ENCODE results near the gene FHL2. TPM values are rescaled to one million over a fixed set of nuclear protein-coding genes. Genes with fewer than 3 reads are reported as not detected.

Gene FHL2
- total and polyA plus RNA-seq, 9 of the 15 experiments (the other 6 are each of a cell fraction or from before 2014, with no cell fraction given): 7.5 to 33.1 (median 23.9) TPM

DNA sequence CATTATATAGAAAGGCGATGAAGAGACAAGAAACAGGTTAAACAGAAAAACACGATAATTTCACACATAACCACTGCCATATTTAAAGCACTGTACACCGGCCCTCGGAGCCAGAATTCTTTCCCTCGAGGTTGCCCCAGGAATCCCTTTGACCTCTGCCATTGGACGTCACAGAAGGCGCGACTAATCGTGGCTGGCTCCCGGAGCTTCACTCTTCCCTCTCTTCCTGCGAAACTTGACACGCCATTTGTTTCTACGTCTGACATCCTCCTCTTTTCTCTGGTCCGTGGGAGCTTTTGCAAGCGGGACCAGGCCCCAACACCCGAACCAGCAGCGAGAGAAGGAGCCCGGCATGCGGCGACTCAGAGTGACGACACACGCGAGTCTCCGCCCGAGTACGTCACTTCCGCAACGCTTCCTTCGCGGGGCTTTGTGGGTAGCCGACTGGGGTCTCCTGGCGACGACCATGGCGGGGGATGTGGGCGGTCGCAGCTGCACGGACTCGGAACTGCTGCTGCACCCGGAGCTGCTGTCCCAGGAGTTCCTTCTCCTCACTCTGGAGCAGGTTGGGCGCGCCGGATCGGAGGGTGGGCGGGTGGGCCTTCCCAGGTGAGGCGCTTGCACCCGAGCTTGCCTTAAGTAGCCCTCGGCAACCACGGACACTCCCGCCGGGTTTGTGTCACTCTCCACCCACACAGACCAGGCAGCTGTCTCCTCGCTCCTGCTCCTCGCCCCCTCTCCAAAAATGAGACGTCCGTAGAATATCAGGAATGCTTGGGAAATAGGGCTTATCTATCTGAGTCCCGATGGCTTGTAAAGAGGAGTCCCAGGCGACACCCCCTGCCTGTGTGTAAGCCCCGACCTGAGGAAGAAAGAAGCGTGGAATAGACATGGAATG is 61.5 kb downstream of the FHL2 start, which contains the start of gene C2orf49 (continued):
- TF ChIP-seq, protein P1, sequence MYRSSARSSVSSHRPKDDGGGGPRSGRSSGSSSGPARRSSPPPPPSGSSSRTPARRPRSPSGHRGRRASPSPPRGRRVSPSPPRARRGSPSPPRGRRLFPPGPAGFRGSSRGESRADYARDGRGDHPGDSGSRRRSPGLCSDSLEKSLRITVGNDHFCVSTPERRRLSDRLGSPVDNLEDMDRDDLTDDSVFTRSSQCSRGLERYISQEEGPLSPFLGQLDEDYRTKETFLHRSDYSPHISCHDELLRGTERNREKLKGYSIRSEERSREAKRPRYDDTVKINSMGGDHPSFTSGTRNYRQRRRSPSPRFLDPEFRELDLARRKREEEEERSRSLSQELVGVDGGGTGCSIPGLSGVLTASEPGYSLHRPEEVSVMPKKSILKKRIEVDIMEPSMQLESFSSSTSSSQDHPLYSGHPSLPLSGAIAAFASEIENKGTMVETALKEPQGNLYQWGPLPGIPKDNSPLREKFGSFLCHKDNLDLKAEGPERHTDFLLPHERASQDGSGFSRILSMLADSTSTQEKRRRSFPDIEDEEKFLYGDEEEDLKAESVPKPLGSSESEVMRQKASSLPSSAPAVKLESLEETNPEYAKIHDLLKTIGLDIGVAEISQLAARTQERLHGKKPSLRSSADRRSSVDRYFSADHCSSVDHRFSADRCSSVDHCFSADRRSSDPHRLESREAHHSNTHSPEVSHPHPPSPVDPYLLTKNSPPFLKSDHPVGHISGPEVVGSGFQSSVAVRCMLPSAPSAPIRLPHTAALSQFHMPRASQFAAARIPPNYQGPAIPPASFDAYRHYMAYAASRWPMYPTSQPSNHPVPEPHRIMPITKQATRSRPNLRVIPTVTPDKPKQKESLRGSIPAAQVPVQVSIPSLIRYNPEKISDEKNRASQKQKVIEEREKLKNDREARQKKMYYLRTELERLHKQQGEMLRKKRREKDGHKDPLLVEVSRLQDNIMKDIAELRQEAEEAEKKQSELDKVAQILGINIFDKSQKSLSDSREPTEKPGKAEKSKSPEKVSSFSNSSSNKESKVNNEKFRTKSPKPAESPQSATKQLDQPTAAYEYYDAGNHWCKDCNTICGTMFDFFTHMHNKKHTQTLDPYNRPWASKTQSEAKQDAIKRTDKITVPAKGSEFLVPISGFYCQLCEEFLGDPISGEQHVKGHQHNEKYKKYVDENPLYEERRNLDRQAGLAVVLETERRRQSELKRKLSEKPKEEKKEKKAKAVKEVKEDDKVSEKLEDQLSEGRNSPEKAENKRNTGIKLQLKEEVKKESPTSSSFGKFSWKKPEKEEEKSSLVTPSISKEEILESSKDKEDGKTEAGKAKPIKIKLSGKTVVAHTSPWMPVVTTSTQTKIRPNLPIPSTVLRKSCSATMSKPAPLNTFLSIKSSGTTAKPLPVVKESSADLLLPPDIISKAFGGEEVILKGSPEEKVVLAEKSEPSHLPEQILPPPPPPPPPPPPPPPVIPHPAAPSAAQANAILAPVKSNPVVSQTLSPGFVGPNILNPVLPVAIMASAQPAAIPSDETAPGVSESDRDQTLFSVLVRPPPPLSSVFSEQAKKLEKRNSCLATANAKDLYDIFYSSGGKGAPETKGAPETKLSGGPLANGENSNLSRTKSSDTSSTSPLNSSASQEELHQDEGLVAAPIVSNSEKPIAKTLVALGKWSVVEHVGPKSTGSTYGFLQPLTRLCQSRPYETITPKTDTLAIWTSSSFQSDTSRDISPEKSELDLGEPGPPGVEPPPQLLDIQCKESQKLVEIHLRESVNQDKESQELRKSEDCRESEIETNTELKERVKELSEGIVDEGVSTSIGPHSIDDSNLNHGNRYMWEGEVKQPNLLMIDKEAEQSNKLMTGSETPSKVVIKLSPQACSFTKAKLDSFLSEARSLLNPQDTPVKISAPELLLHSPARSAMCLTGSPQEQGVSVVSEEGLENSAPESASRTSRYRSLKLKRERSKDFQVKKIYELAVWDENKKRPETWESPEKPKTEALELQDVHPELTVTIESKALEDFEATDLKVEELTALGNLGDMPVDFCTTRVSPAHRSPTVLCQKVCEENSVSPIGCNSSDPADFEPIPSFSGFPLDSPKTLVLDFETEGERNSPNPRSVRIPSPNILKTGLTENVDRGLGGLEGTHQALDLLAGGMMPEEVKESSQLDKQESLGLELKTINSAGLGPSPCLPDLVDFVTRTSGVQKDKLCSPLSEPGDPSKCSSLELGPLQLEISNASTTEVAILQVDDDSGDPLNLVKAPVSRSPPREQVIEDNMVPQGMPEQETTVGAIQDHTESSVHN (IDR thresholded peaks at IDR 0.05; ENCODE audit: borderline replicate concordance in 1 of 2, low read depth in 1 of 2): no peak
- TF ChIP-seq L3MBTL2 (IDR thresholded peaks at IDR 0.05): peak; percentile 62; the same call in 1 of the 2 replicates
- TF ChIP-seq ASH1L (IDR thresholded peaks at IDR 0.05; ENCODE audit: borderline replicate concordance, low read depth, partially characterized antibody): peak; percentile 20
- TF ChIP-seq STAT5A (IDR thresholded peaks at IDR 0.05; ENCODE audit: borderline replicate concordance, low read length): no peak
- 0 out of 2 replicates have a peak, but pooled peaks have one; percentile 76 for TF ChIP-seq ZNF197 (CRISPR knock-in tag; IDR thresholded peaks at IDR 0.05; ENCODE audit: low read depth)
- peak; percentile 54; the same call in 1 of the 2 replicates for TF ChIP-seq DMBX1 (CRISPR knock-in tag; IDR thresholded peaks at IDR 0.05; ENCODE audit: borderline replicate concordance)
- no peak for TF ChIP-seq KDM2B (CRISPR knock-in tag; IDR thresholded peaks at IDR 0.05)
- no peak for TF ChIP-seq MTF1 (CRISPR knock-in tag; IDR thresholded peaks at IDR 0.05; ENCODE audit: borderline replicate concordance)
- peak; percentile 93 for TF ChIP-seq CXXC5 (CRISPR knock-in tag; IDR thresholded peaks at IDR 0.05)
- TF ChIP-seq, protein P2, sequence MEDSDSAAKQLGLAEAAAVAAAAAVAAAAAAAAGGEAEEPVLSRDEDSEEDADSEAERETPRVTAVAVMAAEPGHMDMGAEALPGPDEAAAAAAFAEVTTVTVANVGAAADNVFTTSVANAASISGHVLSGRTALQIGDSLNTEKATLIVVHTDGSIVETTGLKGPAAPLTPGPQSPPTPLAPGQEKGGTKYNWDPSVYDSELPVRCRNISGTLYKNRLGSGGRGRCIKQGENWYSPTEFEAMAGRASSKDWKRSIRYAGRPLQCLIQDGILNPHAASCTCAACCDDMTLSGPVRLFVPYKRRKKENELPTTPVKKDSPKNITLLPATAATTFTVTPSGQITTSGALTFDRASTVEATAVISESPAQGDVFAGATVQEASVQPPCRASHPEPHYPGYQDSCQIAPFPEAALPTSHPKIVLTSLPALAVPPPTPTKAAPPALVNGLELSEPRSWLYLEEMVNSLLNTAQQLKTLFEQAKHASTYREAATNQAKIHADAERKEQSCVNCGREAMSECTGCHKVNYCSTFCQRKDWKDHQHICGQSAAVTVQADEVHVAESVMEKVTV (CRISPR knock-in tag; IDR thresholded peaks at IDR 0.05): 0 out of 2 replicates have a peak, but pooled peaks have one; percentile 13
- TF ChIP-seq PHF21A (IDR thresholded peaks at IDR 0.05; ENCODE audit: borderline replicate concordance, low read depth): no peak
- TF ChIP-seq RBBP5 (IDR thresholded peaks at IDR 0.05; ENCODE audit: borderline replicate concordance, insufficient read depth, low read length, poor library complexity, severe bottlenecking): peak; percentile 96
- TF ChIP-seq, protein P3, sequence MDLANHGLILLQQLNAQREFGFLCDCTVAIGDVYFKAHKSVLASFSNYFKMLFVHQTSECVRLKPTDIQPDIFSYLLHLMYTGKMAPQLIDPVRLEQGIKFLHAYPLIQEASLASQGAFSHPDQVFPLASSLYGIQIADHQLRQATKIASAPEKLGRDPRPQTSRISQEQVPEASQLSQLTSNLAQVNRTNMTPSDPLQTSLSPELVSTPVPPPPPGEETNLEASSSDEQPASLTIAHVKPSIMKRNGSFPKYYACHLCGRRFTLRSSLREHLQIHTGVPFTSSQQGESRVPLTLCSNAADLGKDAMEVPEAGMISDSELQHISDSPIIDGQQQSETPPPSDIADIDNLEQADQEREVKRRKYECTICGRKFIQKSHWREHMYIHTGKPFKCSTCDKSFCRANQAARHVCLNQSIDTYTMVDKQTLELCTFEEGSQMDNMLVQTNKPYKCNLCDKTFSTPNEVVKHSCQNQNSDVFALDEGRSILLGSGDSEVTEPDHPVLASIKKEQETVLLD (IDR thresholded peaks at IDR 0.05): no peak
- TF ChIP-seq PHB (CRISPR knock-in tag; IDR thresholded peaks at IDR 0.05): no peak
- no peak; the same call in 1 of the 2 replicates for TF ChIP-seq ZNF707 (CRISPR knock-in tag; conservative IDR thresholded peaks at IDR 0.05)
